Activated CD4-positive, alpha-beta memory T cell treated with anti-CD3 and anti-CD28 coated beads, Interleukin-2, amount 10 ng/mL, durations not matched to agents 7 days and 5 days (primary cell): ENCODE measurements around the gene SSRP1. TPM values are rescaled to one million over a fixed set of nuclear protein-coding genes. Genes with fewer than 3 reads are reported as not detected.

Experiments used
- CTCF ChIA-PET: fragments of 350-600 bp; sonication (Branson Sonifier 250); formaldehyde crosslinking; loops from one replicate; lab custom pipeline; 2021; ENCODE audit warnings: antibody characterized with exemption, inconsistent platforms; lab: Charles Lee
- POLR2A ChIA-PET: fragments of 350-600 bp; sonication (Branson Sonifier 250); formaldehyde crosslinking; loops from one replicate; lab custom pipeline; 2021; ENCODE audit warnings: antibody characterized with exemption; lab: Charles Lee
- DNase-seq: peaks from one replicate; pipeline ENCODE4 v3.0.0-alpha.2; 2020
- H3K27ac Mint-ChIP-seq: one replicate; pipeline ENCODE4 v1.8.0; 2021; ENCODE audit warnings: mild to moderate bottlenecking, mixed read lengths
- H3K27me3 Mint-ChIP-seq: one replicate; pipeline ENCODE4 v1.8.0; 2021; ENCODE audit warnings: mixed read lengths
- H3K36me3 Mint-ChIP-seq: one replicate; pipeline ENCODE4 v1.8.0; 2021; ENCODE audit warnings: low read depth, mixed read lengths
- H3K4me1 Mint-ChIP-seq: one replicate; pipeline ENCODE4 v1.8.0; 2021; ENCODE audit warnings: mixed read lengths
- H3K4me3 Mint-ChIP-seq: one replicate; pipeline ENCODE4 v1.8.0; 2021; ENCODE audit warnings: mild to moderate bottlenecking, mixed read lengths
- H3K9me3 Mint-ChIP-seq: one replicate; pipeline ENCODE4 v1.8.0; 2021; ENCODE audit warnings: mixed read lengths
- total RNA-seq, 2 experiments: library from RNA; stranded (reverse); gene quantifications; one replicate each; pipeline ENCODE4 v1.2.3, GENCODE V29; 2021

The SSRP1 gene
- total RNA-seq, 2 experiments from 2014 or later, result 135 to 137 TPM

DNA sequence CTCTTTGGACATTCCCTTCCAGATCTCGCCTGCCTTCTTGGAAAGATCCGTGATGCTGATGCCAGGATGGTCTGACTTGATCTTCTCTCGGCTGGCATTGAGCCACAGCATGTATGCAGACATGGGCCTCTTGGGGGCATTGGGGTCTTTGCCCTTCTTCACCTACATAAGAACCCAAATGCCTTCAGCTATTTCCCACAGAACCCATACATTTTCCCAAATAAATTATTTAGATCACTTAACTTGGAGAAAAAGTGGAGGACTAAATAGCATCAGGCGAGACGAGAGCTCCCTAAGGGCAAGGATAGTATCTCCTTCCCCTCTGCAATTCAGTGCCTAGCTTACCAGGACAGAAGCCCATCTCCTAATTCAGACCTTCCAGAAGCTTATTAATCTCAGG, 8.0 kb downstream of the SSRP1 start:
- Mint-ChIP-seq H3K4me1 (peaks cover 60% of the 10 kb centered on the region), H3K27me3 (no peaks in the 10 kb centered on the region), H3K9me3 (no peaks in the 10 kb centered on the region), H3K4me3 (no peak overlapping the region), H3K36me3 (peaks cover 72% of the 10 kb centered on the region), H3K27ac (peak overlapping the region; percentile 12)
- DNase-seq, result no peak
- CTCF ChIA-PET, result no interaction called here
- POLR2A ChIA-PET, result no interaction called here

- POLR2A ChIA-PET, result interaction anchor here (0.7 to 4.9 kb wide), 13 partner anchors 10 to 342 kb away, joined by 3 to 127 read pairs (median 3); partner anchors contain the start of genes P2RX3, SMTNL1, SSRP1 and ZDHHC5
- Mint-ChIP-seq H3K27ac (peak overlapping the region; percentile 91), H3K36me3 (peaks cover 53% of the 10 kb centered on the region), H3K27me3 (no peaks in the 10 kb centered on the region), H3K4me1 (peaks cover 53% of the 10 kb centered on the region), H3K4me3 (peak overlapping the region; percentile 75), H3K9me3 (no peaks in the 10 kb centered on the region)
- DNase-seq, result no peak
- CTCF ChIA-PET, result interaction anchor here (1.0 to 2.2 kb wide), 6 partner anchors 9 to 155 kb away, joined by 3 to 18 read pairs (median 4); partner anchors contain the start of genes P2RX3 and SSRP1
Measured at GRCh38 chr11:57325735-57326048, 10.0 kb downstream of the SSRP1 start.

DNA sequence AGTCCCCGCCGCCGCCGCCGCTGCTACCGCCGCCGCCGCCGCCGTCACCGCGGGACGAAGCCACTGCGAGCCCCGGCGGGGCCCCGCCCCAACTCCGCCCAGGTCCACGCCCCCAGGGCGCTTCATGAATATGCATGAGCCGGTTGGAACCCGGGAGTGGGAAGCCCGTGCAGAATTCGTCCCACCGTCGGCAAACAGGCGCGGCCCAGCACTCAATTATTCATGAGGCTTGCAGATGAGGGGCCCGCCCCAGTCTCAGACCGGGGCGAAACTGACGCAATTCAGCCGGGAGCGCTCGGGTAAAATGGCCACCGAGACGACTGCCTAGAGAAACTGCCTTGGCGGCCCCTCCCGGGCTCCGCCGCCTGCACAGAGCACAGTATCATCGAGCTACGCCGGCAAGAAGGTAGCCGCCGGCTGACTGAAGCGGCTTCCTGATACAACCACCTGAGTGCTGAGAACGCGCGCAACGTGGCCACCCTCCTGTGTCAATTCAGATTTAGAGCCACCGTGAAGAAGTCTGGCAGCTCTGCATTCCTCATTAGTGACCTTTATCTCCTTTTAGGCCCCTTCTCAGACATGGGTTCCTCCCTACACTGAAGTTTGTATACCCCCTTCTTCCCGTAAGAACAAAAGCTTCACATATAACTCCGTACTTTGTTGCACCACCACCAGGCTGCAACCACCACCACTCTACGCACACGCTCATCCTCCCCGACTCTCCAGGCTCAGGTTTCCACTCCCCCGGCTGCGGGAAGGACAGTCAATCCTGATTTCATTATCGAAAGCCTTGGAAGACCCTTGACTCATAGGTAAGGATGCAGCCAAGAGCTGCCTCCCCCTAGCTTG, 10.6 kb downstream of the SSRP1 start, which contains the start of gene TNKS1BP1:
Gene TNKS1BP1 (minus strand): TSS at position 67 of the 849 bp plus-strand sequence. CDS start 3,067 bp downstream, outside the sequence.
- ChIA-PET POLR2A (interaction anchor here (0.7 to 4.9 kb wide), 13 partner anchors 9 to 343 kb away, joined by 3 to 127 read pairs (median 3); partner anchors contain the start of genes P2RX3, SMTNL1, SSRP1 and ZDHHC5), CTCF (interaction anchor here (1.0 to 2.2 kb wide), 6 partner anchors 10 to 156 kb away, joined by 3 to 18 read pairs (median 4); partner anchors contain the start of genes P2RX3 and SSRP1)
- Mint-ChIP-seq H3K4me3 (peak within 1 kb of the TSS; percentile 75), H3K36me3 (peaks cover 47% of the 10 kb centered on the region), H3K27me3 (no peaks in the 10 kb centered on the region), H3K27ac (peak within 1 kb of the TSS; percentile 91), H3K4me1 (peaks cover 49% of the 10 kb centered on the region), H3K9me3 (no peaks in the 10 kb centered on the region)
- DNase-seq, result peak; percentile 91

GRCh38 chr11:57324154-57324885, 11.4 kb downstream of the SSRP1 start:
- CTCF ChIA-PET, result interaction anchor here (1.4 to 2.2 kb wide), 2 partner anchors 10 to 14 kb away, joined by 3 to 18 read pairs; partner anchors contain the start of genes P2RX3 and SSRP1
- Mint-ChIP-seq H3K27ac (no peak overlapping the region), H3K9me3 (no peaks in the 10 kb centered on the region), H3K27me3 (no peaks in the 10 kb centered on the region), H3K4me3 (peak overlapping the region; percentile 75), H3K36me3 (peaks cover 39% of the 10 kb centered on the region), H3K4me1 (peaks cover 42% of the 10 kb centered on the region)
- DNase-seq, result no peak
- POLR2A ChIA-PET, result interaction anchor here (1.2 to 4.9 kb wide), 4 partner anchors 12 to 344 kb away, joined by 3 to 127 read pairs (median 14); partner anchors contain the start of genes P2RX3, SSRP1 and ZDHHC5

GRCh38 chr11:57323855-57324153, 11.9 kb downstream of the SSRP1 start:
- CTCF ChIA-PET, result no interaction called here

DNA sequence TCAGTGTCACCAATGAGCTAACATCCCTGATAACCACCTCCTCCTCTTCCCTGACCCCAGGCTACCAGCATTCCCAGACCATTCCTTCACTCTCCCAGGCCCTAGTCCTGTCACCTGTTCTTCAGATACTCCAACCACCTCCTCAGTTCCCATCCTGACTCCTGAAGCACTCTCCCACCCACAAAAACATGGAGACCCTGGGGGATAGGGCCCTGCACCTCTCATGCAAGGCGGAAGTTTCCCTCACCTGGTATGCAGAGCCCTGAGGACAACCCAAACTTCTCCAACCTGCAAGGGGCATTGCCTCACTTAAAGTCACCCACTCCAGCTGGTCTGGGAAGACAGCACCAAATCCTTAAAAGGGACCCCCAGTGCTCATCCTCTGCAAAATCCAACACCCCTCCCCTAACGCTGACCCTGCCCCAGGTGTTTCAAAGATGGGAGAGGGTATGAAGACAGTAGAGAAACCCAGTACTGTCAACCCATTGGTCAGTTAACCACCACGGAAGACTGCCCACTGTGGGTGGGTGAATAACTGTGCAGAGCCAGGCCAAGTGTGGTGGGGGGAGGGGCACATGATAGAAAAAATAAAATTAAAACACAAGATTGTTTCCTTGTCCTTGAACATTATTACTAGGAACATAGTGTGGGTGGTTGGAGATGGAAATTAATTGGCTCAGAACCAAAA, 12.4 kb downstream of the SSRP1 start:
- CTCF ChIA-PET, result no interaction called here
- Mint-ChIP-seq H3K27me3 (no peaks in the 10 kb centered on the region), H3K36me3 (peaks cover 29% of the 10 kb centered on the region), H3K4me3 (peak overlapping the region; percentile 72), H3K4me1 (peaks cover 39% of the 10 kb centered on the region), H3K27ac (peak overlapping the region; percentile 52), H3K9me3 (no peaks in the 10 kb centered on the region)
- POLR2A ChIA-PET, result interaction anchor here (4.2 to 4.9 kb wide), 2 partner anchors 11 to 13 kb away, joined by 26 to 127 read pairs; partner anchors contain the start of genes P2RX3 and SSRP1
- no peak for DNase-seq

More at GRCh38 chr11:57323855-57324153, 11.9 kb downstream of the SSRP1 start:
- no peaks in the 10 kb centered on the region for H3K9me3 Mint-ChIP-seq
- peaks cover 41% of the 10 kb centered on the region for H3K4me1 Mint-ChIP-seq
- no peaks in the 10 kb centered on the region for H3K27me3 Mint-ChIP-seq
- DNase-seq, result no peak
- H3K4me3 Mint-ChIP-seq, result peak overlapping the region; percentile 72
- peak overlapping the region; percentile 52 for H3K27ac Mint-ChIP-seq
- POLR2A ChIA-PET, result interaction anchor here (4.2 to 4.9 kb wide), 2 partner anchors 12 kb away, joined by 26 to 127 read pairs; partner anchors contain the start of genes P2RX3 and SSRP1
- H3K36me3 Mint-ChIP-seq, result peaks cover 34% of the 10 kb centered on the region

GRCh38 chr11:57322256-57323166, 13.2 kb downstream of the SSRP1 start:
- ChIA-PET POLR2A (interaction anchor here (1.3 to 4.9 kb wide), 4 partner anchors 10 to 29 kb away, joined by 3 to 127 read pairs (median 15); partner anchors contain the start of genes P2RX3 and SSRP1), CTCF (no interaction called here)
- Mint-ChIP-seq H3K9me3 (no peaks in the 10 kb centered on the region), H3K27me3 (no peaks in the 10 kb centered on the region), H3K27ac (no peak overlapping the region), H3K36me3 (peaks cover 21% of the 10 kb centered on the region), H3K4me1 (peaks cover 37% of the 10 kb centered on the region), H3K4me3 (peak overlapping the region; percentile 72)
- no peak for DNase-seq

- H3K27ac Mint-ChIP-seq, result no peak overlapping the region
- no peak for DNase-seq
- H3K27me3 Mint-ChIP-seq, result no peaks in the 10 kb centered on the region
- H3K36me3 Mint-ChIP-seq, result peaks cover 12% of the 10 kb centered on the region
- H3K4me3 Mint-ChIP-seq, result no peak overlapping the region
- H3K4me1 Mint-ChIP-seq, result peaks cover 28% of the 10 kb centered on the region
- POLR2A ChIA-PET, result interaction anchor here (1.3 to 1.5 kb wide), 3 partner anchors 10 to 29 kb away, joined by 3 to 4 read pairs (median 4); partner anchors contain the start of gene SSRP1
- no peaks in the 10 kb centered on the region for H3K9me3 Mint-ChIP-seq
- CTCF ChIA-PET, result interaction anchor here (1.2 kb wide), 1 partner anchor 9 kb away, joined by 7 read pairs; no protein-coding TSS in a partner anchor
Measured at GRCh38 chr11:57321388-57322255, 14.1 kb downstream of the SSRP1 start.

DNA sequence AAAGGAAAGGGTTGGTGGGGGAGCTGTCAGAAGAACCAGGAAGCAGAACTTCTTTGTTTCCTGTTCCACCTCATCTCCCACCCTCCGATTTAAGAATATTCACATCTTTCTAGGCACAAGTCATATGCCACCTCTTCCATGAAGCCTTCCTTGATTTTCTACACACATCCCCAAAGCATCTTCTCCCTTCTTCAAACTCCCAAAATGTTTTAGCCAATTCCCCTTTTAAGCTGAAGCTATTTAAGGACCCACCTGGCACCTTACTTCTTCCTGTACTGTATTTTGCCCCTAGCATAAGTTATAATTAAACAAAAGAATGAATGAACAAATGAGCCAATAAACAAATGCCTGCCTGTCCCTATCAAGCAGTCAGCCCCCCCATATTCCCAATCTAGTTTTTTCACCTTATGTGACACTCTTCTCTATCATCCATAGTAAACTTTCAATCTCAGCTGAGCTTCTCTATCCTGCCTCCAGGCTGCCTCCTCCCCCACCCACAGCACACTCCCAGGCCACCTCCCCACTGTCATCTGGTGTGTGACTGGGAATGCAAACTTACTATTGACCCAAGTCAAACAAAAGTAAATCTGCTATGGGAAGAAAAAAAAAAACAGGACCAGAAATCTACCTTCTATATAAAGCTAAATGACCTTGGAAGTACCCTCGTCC, 14.8 kb downstream of the SSRP1 start:
- no peaks in the 10 kb centered on the region for H3K27me3 Mint-ChIP-seq
- no peak overlapping the region for H3K27ac Mint-ChIP-seq
- POLR2A ChIA-PET, result interaction anchor here (1.3 to 1.5 kb wide), 3 partner anchors 9 to 30 kb away, joined by 3 to 4 read pairs (median 4); partner anchors contain the start of gene SSRP1
- CTCF ChIA-PET, result interaction anchor here (1.2 kb wide), 1 partner anchor 10 kb away, joined by 7 read pairs; no protein-coding TSS in a partner anchor
- H3K9me3 Mint-ChIP-seq, result no peaks in the 10 kb centered on the region
- peaks cover 21% of the 10 kb centered on the region for H3K4me1 Mint-ChIP-seq
- DNase-seq, result no peak
- no peak overlapping the region for H3K4me3 Mint-ChIP-seq
- H3K36me3 Mint-ChIP-seq, result peaks cover 6% of the 10 kb centered on the region

DNA sequence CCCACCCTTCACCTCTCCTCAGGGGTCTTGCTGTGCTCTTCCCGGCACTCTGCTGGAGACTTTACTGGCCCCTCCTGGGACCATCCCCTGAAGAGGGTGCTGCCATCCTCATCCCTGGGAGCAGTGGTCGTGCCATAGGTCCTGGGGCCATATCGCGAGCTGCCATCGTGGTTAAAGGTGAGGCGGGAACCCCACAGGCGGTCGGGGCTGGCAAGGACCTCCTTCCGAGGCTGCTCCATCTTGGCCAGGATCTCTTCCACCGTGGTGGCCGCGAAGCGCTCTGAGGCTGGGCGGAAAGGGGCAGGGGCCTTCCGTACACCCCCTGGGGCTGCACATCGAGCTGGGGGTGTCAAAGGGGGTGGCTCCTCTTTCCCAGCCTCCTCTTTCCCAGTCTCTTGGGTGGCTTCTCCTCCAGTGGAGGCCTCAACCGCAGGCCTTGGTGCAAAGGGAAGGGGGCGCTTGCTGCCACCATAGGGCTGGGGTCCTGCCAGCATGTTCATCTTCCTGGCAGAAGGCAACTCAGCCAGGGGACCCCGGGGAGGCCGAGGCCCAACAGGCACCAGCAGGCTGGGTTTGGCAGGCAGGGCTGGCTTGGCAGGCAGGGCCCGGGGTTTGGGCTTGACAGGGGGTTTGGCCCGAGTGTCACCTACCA, 15.5 kb downstream of the SSRP1 start:
- no peaks in the 10 kb centered on the region for H3K27me3 Mint-ChIP-seq
- no peak overlapping the region for H3K27ac Mint-ChIP-seq
- DNase-seq, result no peak
- H3K4me3 Mint-ChIP-seq, result no peak overlapping the region
- CTCF ChIA-PET, result no interaction called here
- no peaks in the 10 kb centered on the region for H3K9me3 Mint-ChIP-seq
- POLR2A ChIA-PET, result interaction anchor here (1.4 kb wide), 1 partner anchor 9 kb away, joined by 4 read pairs; no protein-coding TSS in a partner anchor
- H3K36me3 Mint-ChIP-seq, result no peaks in the 10 kb centered on the region
- peaks cover 14% of the 10 kb centered on the region for H3K4me1 Mint-ChIP-seq
